Breast epithelium (tissue), 4 donors: ENCODE data around the gene MTFMT. TPM values are rescaled to one million over a fixed set of nuclear protein-coding genes. Genes with fewer than 3 reads are reported as not detected.

Experiments used
- DNase-seq, 2 donors: peaks; one replicate each; pipeline ENCODE4 v3.0.0-alpha.2; 2019; ENCODE audit warnings: low spot score in 2 of 2
- H3K27ac ChIP-seq, 2 donors: fragments of 200-600 bp; sonication (generic) in 1 of 2; one replicate each; pipeline ENCODE4 v1.5.1; 2016 to 2019; ENCODE audit warnings: mild to moderate bottlenecking in 1 of 2
- H3K27me3 ChIP-seq, 2 donors: fragments of 200-600 bp; sonication (generic) in 1 of 2; one replicate each; pipeline versions ENCODE4 v1.5.1 to v1.6.0; 2017 to 2019; ENCODE audit warnings: control low read depth in 1 of 2, mild to moderate bottlenecking in 1 of 2
- H3K36me3 ChIP-seq: fragments of 200-600 bp; one replicate; pipeline ENCODE4 v1.5.1; 2019
- H3K4me1 ChIP-seq, 2 donors: fragments of 200-600 bp; sonication (generic); one replicate each; pipeline ENCODE4 v1.5.1; 2016 to 2019; ENCODE audit warnings: control low read depth in 1 of 2
- H3K4me3 ChIP-seq, 3 donors: fragments of 200-600 bp; sonication (generic); 1 replicate in 2 of 3; 2 replicates in 1 of 3; pipeline ENCODE4 v1.5.1; 2016 to 2019; ENCODE audit warnings: mild to moderate bottlenecking in 3 of 3, moderate library complexity in 2 of 3
- H3K9me3 ChIP-seq, 2 donors: fragments of 200-600 bp; sonication (generic) in 1 of 2; one replicate each; pipeline ENCODE4 v1.5.1; 2016 to 2019; ENCODE audit warnings: control low read depth in 1 of 2
- POLR2A ChIP-seq: fragments of 450-650 bp; IDR thresholded peaks from one replicate; pipeline ENCODE4 v1.6.1; 2016; ENCODE audit warnings: antibody characterized with exemption, mild to moderate bottlenecking, moderate library complexity
- POLR2AphosphoS5 ChIP-seq, 3 donors: sonication (generic); formaldehyde crosslinking; IDR thresholded peaks; one replicate each; pipeline ENCODE4 v1.6.1; 2017; ENCODE audit warnings: antibody characterized with exemption in 3 of 3
- intact Hi-C: fragments of 100-400 bp; cut with DNase I; formaldehyde crosslinking; loops from one replicate; pipeline ENCODE4 v1.15.1; 2023; ENCODE audit warnings: low total_unique reads
- total RNA-seq, 3 donors: library from RNA; depleted of rRNA; stranded (reverse); fragments of >200 nt; gene quantifications; one replicate each; pipeline ENCODE4 v1.1.0, GENCODE V29; 2016
- TF ChIP-seq, protein P1 (sequence below), 3 donors: fragments of 450-650 bp; IDR thresholded peaks; one replicate each; pipeline ENCODE4 v1.5.1; 2016 to 2017; ENCODE audit warnings: antibody characterized with exemption in 3 of 3, mild to moderate bottlenecking in 3 of 3, moderate library complexity in 3 of 3

MTFMT gene
- total RNA-seq, 3 donors from 2014 or later, result 23.7 to 28.5 (median 28.4) TPM

DNA sequence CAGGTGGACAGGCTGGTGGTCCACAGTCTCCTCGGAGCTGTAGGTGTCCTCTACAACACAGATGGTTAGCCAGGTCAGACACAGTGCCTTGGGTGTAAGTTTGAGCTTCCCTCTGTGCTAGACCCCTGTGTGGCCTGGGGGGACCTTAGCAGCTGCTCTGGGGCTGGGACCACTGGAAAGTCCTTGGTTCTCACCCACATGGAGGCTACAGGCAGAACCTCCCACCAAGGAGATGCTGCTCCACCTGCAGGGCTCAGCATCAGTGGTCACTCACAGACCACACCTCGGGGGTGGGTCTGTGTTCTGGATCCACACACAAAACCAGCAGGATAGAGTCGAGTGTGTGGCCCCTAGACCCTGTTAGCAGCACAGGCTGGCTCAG is 29.9 kb upstream of the MTFMT start:
- intact Hi-C loops, result no loop called here
- H3K4me3 ChIP-seq, result no peak overlapping the region
- TF ChIP-seq POLR2A (no peak), POLR2AphosphoS5 (IDR thresholded peaks at IDR 0.05) (no peak)
- TF ChIP-seq, protein P1, sequence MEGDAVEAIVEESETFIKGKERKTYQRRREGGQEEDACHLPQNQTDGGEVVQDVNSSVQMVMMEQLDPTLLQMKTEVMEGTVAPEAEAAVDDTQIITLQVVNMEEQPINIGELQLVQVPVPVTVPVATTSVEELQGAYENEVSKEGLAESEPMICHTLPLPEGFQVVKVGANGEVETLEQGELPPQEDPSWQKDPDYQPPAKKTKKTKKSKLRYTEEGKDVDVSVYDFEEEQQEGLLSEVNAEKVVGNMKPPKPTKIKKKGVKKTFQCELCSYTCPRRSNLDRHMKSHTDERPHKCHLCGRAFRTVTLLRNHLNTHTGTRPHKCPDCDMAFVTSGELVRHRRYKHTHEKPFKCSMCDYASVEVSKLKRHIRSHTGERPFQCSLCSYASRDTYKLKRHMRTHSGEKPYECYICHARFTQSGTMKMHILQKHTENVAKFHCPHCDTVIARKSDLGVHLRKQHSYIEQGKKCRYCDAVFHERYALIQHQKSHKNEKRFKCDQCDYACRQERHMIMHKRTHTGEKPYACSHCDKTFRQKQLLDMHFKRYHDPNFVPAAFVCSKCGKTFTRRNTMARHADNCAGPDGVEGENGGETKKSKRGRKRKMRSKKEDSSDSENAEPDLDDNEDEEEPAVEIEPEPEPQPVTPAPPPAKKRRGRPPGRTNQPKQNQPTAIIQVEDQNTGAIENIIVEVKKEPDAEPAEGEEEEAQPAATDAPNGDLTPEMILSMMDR (IDR thresholded peaks at IDR 0.05), result no peak
- no peaks in the 10 kb centered on the region for H3K9me3 ChIP-seq
- H3K27ac ChIP-seq, result peak overlapping the region in 1 of 2 donors; percentile 41
- no peaks in the 10 kb centered on the region for H3K36me3 ChIP-seq
- H3K4me1 ChIP-seq, result no peaks in the 10 kb centered on the region
- H3K27me3 ChIP-seq, result no peaks in the 10 kb centered on the region
- DNase-seq, result no peak

DNA sequence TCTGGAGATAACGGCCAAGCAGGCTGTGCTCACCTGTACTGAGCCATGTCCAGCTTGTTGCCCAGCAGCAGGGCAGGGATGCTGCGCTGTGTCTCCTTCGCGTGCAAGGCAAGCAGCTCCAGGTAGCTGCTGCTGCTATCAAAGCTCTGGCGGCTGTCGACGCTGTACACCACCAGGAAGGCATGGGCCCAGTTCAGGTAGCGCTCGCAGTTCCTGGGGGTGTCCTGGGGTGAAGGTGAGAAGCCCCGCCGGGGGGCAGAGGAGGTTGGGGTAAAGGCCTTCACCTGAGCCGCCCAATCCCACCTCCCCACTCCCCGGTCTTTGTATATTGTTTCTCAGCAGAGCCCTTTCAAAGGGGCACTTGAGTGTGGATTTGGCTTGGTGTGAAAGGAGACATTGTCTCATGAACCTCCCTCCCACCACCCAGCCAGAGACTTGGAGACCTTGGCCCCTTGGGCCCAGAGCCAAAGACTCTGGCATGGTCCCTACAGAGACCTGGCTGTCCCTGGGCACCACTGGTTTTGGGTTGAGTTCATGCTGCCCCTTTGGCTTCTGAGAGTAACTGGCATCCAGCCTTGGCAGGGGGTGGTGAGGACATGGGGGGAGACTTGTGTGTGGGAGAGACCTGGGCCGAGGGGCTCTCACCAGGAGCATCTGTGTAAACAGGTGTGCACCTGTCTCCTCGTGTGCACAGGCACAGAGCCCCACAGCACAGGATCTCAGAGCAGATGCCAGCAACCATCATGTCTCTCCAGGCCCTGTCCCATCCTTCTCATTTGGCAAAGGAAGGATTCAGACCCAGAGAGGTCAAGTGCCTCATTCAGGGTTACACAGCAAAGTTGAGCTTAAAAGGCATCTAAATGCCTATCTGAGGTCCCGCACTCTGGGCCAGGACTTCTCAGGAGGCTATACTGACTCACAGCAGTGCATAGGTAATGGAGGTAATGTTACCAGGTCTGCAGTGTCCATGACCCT is 29.2 kb upstream of the MTFMT start:
- DNase-seq, result no peak
- no peaks in the 10 kb centered on the region for H3K4me1 ChIP-seq
- no peaks in the 10 kb centered on the region for H3K36me3 ChIP-seq
- no peaks in the 10 kb centered on the region for H3K27me3 ChIP-seq
- no peaks in the 10 kb centered on the region for H3K9me3 ChIP-seq
- H3K4me3 ChIP-seq, result no peak overlapping the region
- intact Hi-C loops, result no loop called here
- H3K27ac ChIP-seq, result peak overlapping the region in 1 of 2 donors; percentile 41
- TF ChIP-seq POLR2AphosphoS5 (IDR thresholded peaks at IDR 0.05), result no peak
- TF ChIP-seq, protein P1 (IDR thresholded peaks at IDR 0.05), result no peak
- TF ChIP-seq POLR2A, result no peak

DNA sequence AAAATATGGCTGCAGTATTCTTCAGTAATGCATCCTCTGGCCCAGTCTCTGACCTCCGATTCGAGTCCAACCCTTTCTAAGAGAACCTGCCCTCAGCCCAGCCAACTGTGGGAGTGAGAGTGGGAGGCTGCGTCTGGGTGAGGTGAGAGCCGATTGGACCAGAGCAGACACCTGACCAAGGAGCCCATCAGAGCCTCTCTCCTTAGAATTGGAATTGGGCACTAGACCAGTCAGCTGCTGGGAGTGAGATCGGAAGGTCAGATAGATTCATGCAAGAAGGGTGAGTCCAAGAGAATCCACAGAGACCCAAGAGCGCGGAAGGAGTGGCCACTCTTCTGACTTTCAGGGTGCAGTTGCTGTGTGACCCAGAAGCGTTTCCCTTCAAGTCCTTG is 28.1 kb upstream of the MTFMT start:
- no peaks in the 10 kb centered on the region for H3K4me1 ChIP-seq
- no peak for TF ChIP-seq POLR2A
- no peak for TF ChIP-seq POLR2AphosphoS5 (IDR thresholded peaks at IDR 0.05)
- TF ChIP-seq, protein P1 (IDR thresholded peaks at IDR 0.05), result no peak
- H3K9me3 ChIP-seq, result no peaks in the 10 kb centered on the region
- H3K4me3 ChIP-seq, result no peak overlapping the region
- peak overlapping the region in 1 of 2 donors; percentile 39 for H3K27ac ChIP-seq
- no peaks in the 10 kb centered on the region for H3K36me3 ChIP-seq
- intact Hi-C loops, result no loop called here
- no peaks in the 10 kb centered on the region for H3K27me3 ChIP-seq
- no peak for DNase-seq

DNA sequence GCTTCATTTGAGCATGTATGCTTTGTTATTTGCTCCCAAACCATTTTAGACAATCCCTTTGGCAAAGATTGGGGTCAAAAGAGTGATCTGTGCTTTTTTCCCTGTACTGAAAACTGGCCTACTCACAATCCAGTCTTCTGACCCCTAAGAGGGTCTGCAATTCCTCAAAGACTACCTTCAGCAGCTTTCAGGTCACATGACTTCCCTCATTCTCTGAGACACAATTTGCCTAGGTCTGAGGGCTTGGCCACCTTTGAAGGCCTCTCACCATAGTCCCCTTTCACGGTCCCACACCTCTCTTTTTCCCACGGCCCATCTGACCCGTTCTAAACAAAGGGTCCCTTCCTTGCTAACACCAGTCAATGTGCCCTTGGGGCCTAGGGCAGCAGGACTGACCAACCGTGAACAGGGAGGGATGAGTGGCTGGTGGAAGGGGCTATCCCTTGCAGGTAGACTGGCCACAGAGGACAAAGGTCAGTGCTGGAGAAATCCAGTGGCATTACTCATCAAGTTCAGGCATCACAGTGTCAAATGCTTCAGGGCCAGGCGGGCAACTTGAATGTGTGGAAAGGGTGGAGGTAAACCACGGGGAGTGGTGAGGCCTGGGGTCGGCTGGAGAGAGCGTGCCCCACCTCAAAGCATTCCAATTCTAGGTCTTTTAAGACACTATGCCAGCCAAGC is 27.6 kb upstream of the MTFMT start:
- TF ChIP-seq POLR2A (no peak), POLR2AphosphoS5 (IDR thresholded peaks at IDR 0.05) (no peak)
- TF ChIP-seq, protein P1 (IDR thresholded peaks at IDR 0.05), result no peak
- Histone ChIP-seq H3K4me1 (no peaks in the 10 kb centered on the region), H3K36me3 (no peaks in the 10 kb centered on the region)

DNA sequence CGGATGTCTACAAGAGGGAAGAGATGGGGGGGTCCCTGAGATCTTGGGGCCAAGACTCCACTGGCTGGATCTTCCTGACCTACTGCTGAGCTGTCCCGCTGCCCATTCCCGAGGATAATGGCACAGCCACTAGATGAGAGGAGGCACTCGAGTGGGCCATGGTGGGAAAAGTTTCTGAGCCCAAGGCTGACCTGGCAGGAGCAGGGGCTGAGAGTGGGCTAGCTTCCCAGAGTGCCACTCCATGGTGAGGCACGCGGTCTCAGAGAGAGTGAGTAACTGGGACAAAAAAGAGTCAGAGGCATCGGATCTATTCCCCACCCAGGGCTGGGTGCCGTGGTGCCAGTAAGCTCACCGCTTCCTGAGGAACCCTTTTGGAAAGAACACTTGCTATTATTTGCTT is 26.7 kb upstream of the MTFMT start:
- no peak for DNase-seq
- Histone ChIP-seq H3K27me3 (no peaks in the 10 kb centered on the region), H3K27ac (peak overlapping the region in 1 of 2 donors; percentile 59), H3K4me1 (no peaks in the 10 kb centered on the region), H3K4me3 (no peak overlapping the region), H3K36me3 (no peaks in the 10 kb centered on the region), H3K9me3 (no peaks in the 10 kb centered on the region)
- intact Hi-C loops, result no loop called here
- TF ChIP-seq POLR2A (no peak), POLR2AphosphoS5 (IDR thresholded peaks at IDR 0.05) (no peak)
- TF ChIP-seq, protein P1 (IDR thresholded peaks at IDR 0.05), result no peak

More for the DNA sequence above, 27.6 kb upstream of the MTFMT start:
- Histone ChIP-seq H3K27ac (peak overlapping the region in 1 of 2 donors; percentile 39), H3K4me3 (no peak overlapping the region), H3K27me3 (no peaks in the 10 kb centered on the region), H3K9me3 (no peaks in the 10 kb centered on the region)
- DNase-seq, result no peak
- intact Hi-C loops, result no loop called here
